Spleen (tissue), 11 donors: Measurements from ENCODE around the gene KDM8. TPM values are rescaled to one million over a fixed set of nuclear protein-coding genes. Genes with fewer than 3 reads are reported as not detected.

ENCODE experiments used
- DNase-seq: peaks from one replicate; pipeline ENCODE4 v3.0.0-alpha.2; 2020
- H3K27ac ChIP-seq, 8 donors: fragments of 200-600 bp; sonication (generic) in 7 of 8; 1 replicate in 4 of 8; 2 replicates in 4 of 8; pipeline versions ENCODE4 v1.5.0 to v1.8.0; 2016 to 2021; ENCODE audit warnings: inconsistent platforms in 4 of 8, mild to moderate bottlenecking in 4 of 8, moderate library complexity in 1 of 8
- H3K27me3 ChIP-seq, 7 donors: fragments of 200-600 bp; sonication (generic) in 6 of 7; replicated peaks in 1 of 7; 1 replicate in 4 of 7; 2 replicates in 3 of 7; pipeline versions ENCODE4 v1.5.0 to v1.8.0; 2016 to 2021; ENCODE audit warnings: inconsistent platforms in 3 of 7, mild to moderate bottlenecking in 1 of 7
- H3K36me3 ChIP-seq, 6 donors: fragments of 200-600 bp; sonication (generic) in 5 of 6; 1 replicate in 4 of 6; 2 replicates in 2 of 6; pipeline versions ENCODE4 v1.5.0 to v1.8.0; 2016 to 2021; ENCODE audit warnings: inconsistent platforms in 2 of 6
- H3K4me1 ChIP-seq, 6 donors: fragments of 200-600 bp; sonication (generic) in 5 of 6; 1 replicate in 3 of 6; 2 replicates in 3 of 6; pipeline versions ENCODE4 v1.5.0 to v1.8.0; 2016 to 2021; ENCODE audit warnings: inconsistent platforms in 3 of 6
- H3K4me3 ChIP-seq, 8 donors: fragments of 200-600 bp; sonication (generic) in 7 of 8; 1 replicate in 4 of 8; 2 replicates in 4 of 8; pipeline versions ENCODE4 v1.5.0 to v1.8.0; 2016 to 2021; ENCODE audit warnings: inconsistent platforms in 4 of 8, mild to moderate bottlenecking in 4 of 8, moderate library complexity in 2 of 8
- H3K9me3 ChIP-seq, 8 donors: fragments of 200-600 bp; sonication (generic) in 7 of 8; 1 replicate in 4 of 8; 2 replicates in 4 of 8; pipeline versions ENCODE4 v1.5.0 to v1.8.0; 2016 to 2021; ENCODE audit warnings: inconsistent platforms in 4 of 8
- CTCF ChIP-seq, 11 experiments: fragments of 200-600 bp in 7 of 11; fragments of 450-650 bp in 4 of 11; sonication (generic) in 4 of 11; IDR thresholded peaks in 8 of 11; conservative IDR thresholded peaks in 3 of 11; 1 replicate in 7 of 11; 2 replicates in 4 of 11; pipeline versions ENCODE4 v1.4.0 to v1.8.0; 2016 to 2021; ENCODE audit warnings: antibody characterized with exemption in 11 of 11, inconsistent platforms in 4 of 11, mild to moderate bottlenecking in 1 of 11
- POLR2A ChIP-seq, 3 donors: fragments of 450-650 bp; IDR thresholded peaks; one replicate each; pipeline ENCODE4 v1.5.1; 2017; ENCODE audit warnings: antibody characterized with exemption in 3 of 3, mild to moderate bottlenecking in 1 of 3
- POLR2AphosphoS5 ChIP-seq, 3 donors: sonication (generic); formaldehyde crosslinking; IDR thresholded peaks; one replicate each; pipeline ENCODE4 v1.5.1; 2017; ENCODE audit warnings: antibody characterized with exemption in 3 of 3
- WGBS, 5 donors: extraction: QIAGEN DNeasy Blood & Tissue Kit in 3 of 5; methylation state at CpG; one replicate each; pipeline versions ENCODE4 v1.1.5 to v1.1.7; 2013 to 2018; 5-methylcytosine and 5-hydroxymethylcytosine counted together
- intact Hi-C: fragments of 100-400 bp; cut with DNase I; formaldehyde crosslinking; loops from one replicate; pipeline ENCODE4 v1.15.0; 2023; ENCODE audit warnings: low total_unique reads
- polyA plus RNA-seq, 3 donors: library from polyadenylated mRNA; stranded (reverse); fragments of 200-250 nt; gene quantifications; one replicate each; pipeline ENCODE4 v1.2.1, GENCODE V29; 2013
- total RNA-seq, 7 donors: library from RNA; depleted of rRNA in 3 of 7; stranded (reverse); fragments of >200 nt in 3 of 7; fragmentation: NEBNext Ultra II Directional in 4 of 7; extraction: Animal tissue kit (Norgen Biotek cat#: 25700) in 4 of 7; gene quantifications; one replicate each; pipeline versions ENCODE4 v1.1.0 to v1.2.1, GENCODE V29; 2016 to 2021
- donor health status: healthy with polysubstance abuse.
- donor health status: DM: no; HTN: no; CAD: no; lungs with moderate emphysema.
- donor health status: DM: no; HTN: no; CAD: no.
- donor health status: Bipolar disorder and iron deficiency.
- donor health status: healthy.
- donor health status: DM: no; HTN: no; CAD: no.
- donor health status: DM: yes; HTN: yes; CAD: no.

The KDM8 gene
- total and polyA plus RNA-seq, 10 donors, result 5.2 to 14.7 (median 9.6) TPM

GRCh38 chr16:27169511-27170071 lies 33.7 kb upstream of the KDM8 start:
- Histone ChIP-seq H3K4me1 (peaks cover 4 to 47% (median 26%) of the 10 kb centered on the region in 6 donors), H3K4me3 (peak overlapping the region in 1 of 8 donors; percentile 15), H3K27ac (peak overlapping the region in 3 of 8 donors; percentile 27 to 34 (median 33)), H3K9me3 (peaks cover 0 to 7% (median 4%) of the 10 kb centered on the region in 8 donors), H3K27me3 (no peaks in the 10 kb centered on the region), H3K36me3 (no peaks in the 10 kb centered on the region)
- DNase-seq, result no peak
- 27 to 38% (median 29%) methylated on average over 5 to 6 of the region's 6 CpGs for WGBS, 5 donors
- intact Hi-C loops, result loop anchor here (10.0 kb wide), 1 partner anchor 65 kb away; no protein-coding TSS in a partner anchor
- TF ChIP-seq POLR2AphosphoS5 (IDR thresholded peaks at IDR 0.05) (peak in 1 of 3 donors; percentile 21), POLR2A (IDR thresholded peaks at IDR 0.05) (no peak), CTCF (IDR thresholded peaks at IDR 0.05 in 8 of 11, conservative IDR thresholded peaks at IDR 0.05 in 3 of 11) (peak in 5 of 11 experiments; percentile 16 to 32 (median 18))

GRCh38 chr16:27171584-27171983 lies 31.7 kb upstream of the KDM8 start:
- intact Hi-C loops, result loop anchor here (10.0 kb wide), 1 partner anchor 63 kb away; no protein-coding TSS in a partner anchor

GRCh38 chr16:27174007-27174406 lies 29.3 kb upstream of the KDM8 start:
- TF ChIP-seq CTCF (IDR thresholded peaks at IDR 0.05 in 8 of 11, conservative IDR thresholded peaks at IDR 0.05 in 3 of 11), result peak in 2 of 11 experiments; percentile 6 to 33
- TF ChIP-seq POLR2AphosphoS5 (IDR thresholded peaks at IDR 0.05), result peak; percentile 19 to 83 (median 82)
- no peak for TF ChIP-seq POLR2A (IDR thresholded peaks at IDR 0.05)
- DNase-seq, result peak; percentile 85
- peaks cover 4 to 53% (median 30%) of the 10 kb centered on the region in 6 donors for H3K4me1 ChIP-seq
- no peak overlapping the region for H3K4me3 ChIP-seq
- intact Hi-C loops, result loop anchor here (10.0 kb wide), 1 partner anchor 61 kb away; no protein-coding TSS in a partner anchor
- H3K36me3 ChIP-seq, result no peaks in the 10 kb centered on the region
- peaks cover 0 to 7% (median 4%) of the 10 kb centered on the region in 8 donors for H3K9me3 ChIP-seq
- H3K27ac ChIP-seq, result peak overlapping the region in 4 of 8 donors; percentile 19 to 68 (median 43)
- 5 to 17% (median 9%) methylated on average over 2 to 8 of the region's 8 CpGs for WGBS, 5 donors
- no peaks in the 10 kb centered on the region for H3K27me3 ChIP-seq

More at GRCh38 chr16:27171584-27171983, 31.7 kb upstream of the KDM8 start:
- H3K27ac ChIP-seq, result no peak overlapping the region
- 45 to 97% (median 90%) methylated on average over 4 of the region's 4 CpGs for WGBS, 5 donors
- no peak for DNase-seq
- H3K27me3 ChIP-seq, result no peaks in the 10 kb centered on the region
- H3K36me3 ChIP-seq, result no peaks in the 10 kb centered on the region
- no peak overlapping the region for H3K4me3 ChIP-seq
- H3K9me3 ChIP-seq, result peaks cover 0 to 7% (median 4%) of the 10 kb centered on the region in 8 donors
- H3K4me1 ChIP-seq, result peaks cover 4 to 52% (median 30%) of the 10 kb centered on the region in 6 donors
- TF ChIP-seq POLR2A (IDR thresholded peaks at IDR 0.05), result no peak
- TF ChIP-seq CTCF (IDR thresholded peaks at IDR 0.05 in 8 of 11, conservative IDR thresholded peaks at IDR 0.05 in 3 of 11), result no peak
- no peak for TF ChIP-seq POLR2AphosphoS5 (IDR thresholded peaks at IDR 0.05)

GRCh38 chr16:27174798-27175197 lies 28.5 kb upstream of the KDM8 start:
- DNase-seq, result no peak
- intact Hi-C loops, result loop anchor here (5.0 to 10.0 kb wide), 2 partner anchors 60 to 193 kb away; no protein-coding TSS in a partner anchor
- no peak overlapping the region for H3K4me3 ChIP-seq
- peaks cover 0 to 7% (median 4%) of the 10 kb centered on the region in 8 donors for H3K9me3 ChIP-seq
- H3K4me1 ChIP-seq, result peaks cover 12 to 55% (median 33%) of the 10 kb centered on the region in 6 donors
- peak overlapping the region in 1 of 8 donors; percentile 68 for H3K27ac ChIP-seq
- TF ChIP-seq POLR2A (IDR thresholded peaks at IDR 0.05) (no peak), POLR2AphosphoS5 (IDR thresholded peaks at IDR 0.05) (no peak)
- H3K36me3 ChIP-seq, result no peaks in the 10 kb centered on the region
- H3K27me3 ChIP-seq, result no peaks in the 10 kb centered on the region
- WGBS, 5 donors, result 53 to 60% (median 57%) methylated on average over 6 of the region's 6 CpGs
